Fibroblast of pulmonary artery (primary cell): ENCODE results near the gene BTBD8.

Source experiments
- DNase-seq: peaks from one replicate; pipeline ENCODE4 v3.0.0-alpha.2; 2010; ENCODE audit warnings: low read depth
- H3K4me3 ChIP-seq: replicated peaks from 2 replicates; pipeline ENCODE4 v1.5.1; 2011; ENCODE audit warnings: low read depth, mild to moderate bottlenecking, control low read depth, low read length, moderate library complexity
- CTCF ChIP-seq: IDR thresholded peaks from 2 replicates; pipeline ENCODE4 v1.5.1; 2011; ENCODE audit warnings: mild to moderate bottlenecking, control low read depth, low read length, inconsistent platforms; ENCODE audit errors: missing control alignments

Gene BTBD8

GRCh38 chr1:92087542-92087941 is 7.4 kb downstream of the BTBD8 start:
- peak; percentile 25 for DNase-seq
- no peak overlapping the region for H3K4me3 ChIP-seq
- TF ChIP-seq CTCF, result no peak

GRCh38 chr1:92091625-92092024 is 11.5 kb downstream of the BTBD8 start:
- H3K4me3 ChIP-seq, result no peak overlapping the region
- no peak for DNase-seq
- no peak for TF ChIP-seq CTCF

DNA sequence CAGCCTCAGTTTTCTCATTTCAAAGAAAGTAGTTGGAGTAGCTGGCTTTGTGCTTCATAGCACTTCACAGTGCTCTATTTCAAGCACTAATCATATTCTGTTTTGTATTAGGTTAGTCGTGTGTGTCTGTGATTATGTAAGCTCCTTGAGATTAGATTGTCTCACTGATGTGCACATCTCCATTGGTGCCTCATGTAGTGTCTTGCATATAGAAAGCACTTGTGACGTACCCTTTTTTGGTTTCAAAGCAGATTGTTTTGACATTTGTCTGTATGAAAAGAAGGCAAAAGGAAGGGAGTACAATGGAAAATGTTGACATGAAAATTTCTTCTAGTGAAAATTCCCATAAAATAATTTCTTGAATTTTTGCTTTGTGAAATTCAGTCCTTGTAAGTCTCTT is 13.9 kb downstream of the BTBD8 start:
- DNase-seq, result no peak
- H3K4me3 ChIP-seq, result no peak overlapping the region
- TF ChIP-seq CTCF, result no peak

GRCh38 chr1:92094595-92094994 is 14.4 kb downstream of the BTBD8 start:
- H3K4me3 ChIP-seq, result no peak overlapping the region
- TF ChIP-seq CTCF, result no peak
- no peak for DNase-seq

GRCh38 chr1:92095874-92096273 is 15.7 kb downstream of the BTBD8 start:
- no peak for DNase-seq
- TF ChIP-seq CTCF, result no peak
- no peak overlapping the region for H3K4me3 ChIP-seq

- no peak overlapping the region for H3K4me3 ChIP-seq
- DNase-seq, result no peak
- TF ChIP-seq CTCF, result no peak
These were observed 16.2 kb downstream of the BTBD8 start for GRCh38 chr1:92096317-92096716.

GRCh38 chr1:92105546-92106081 is 25.5 kb downstream of the BTBD8 start:
- no peak for TF ChIP-seq CTCF
- DNase-seq, result no peak
- H3K4me3 ChIP-seq, result no peak overlapping the region
